GM21723 (cell line): ENCODE data around the gene VOPP1.
"Not testable (repeated sequence)": the region's sequence is repeated elsewhere in the genome, so short reads cannot be mapped to it uniquely, and the experiment has no call there.

Experiments used
- ATAC-seq: cut with Tn5 transposase; IDR thresholded peaks from one replicate; pipeline ENCODE4 v1.9.1; 2021; ENCODE audit warnings: mild to moderate bottlenecking, moderate library complexity; ENCODE audit not compliant: unreplicated experiment

Gene VOPP1

DNA sequence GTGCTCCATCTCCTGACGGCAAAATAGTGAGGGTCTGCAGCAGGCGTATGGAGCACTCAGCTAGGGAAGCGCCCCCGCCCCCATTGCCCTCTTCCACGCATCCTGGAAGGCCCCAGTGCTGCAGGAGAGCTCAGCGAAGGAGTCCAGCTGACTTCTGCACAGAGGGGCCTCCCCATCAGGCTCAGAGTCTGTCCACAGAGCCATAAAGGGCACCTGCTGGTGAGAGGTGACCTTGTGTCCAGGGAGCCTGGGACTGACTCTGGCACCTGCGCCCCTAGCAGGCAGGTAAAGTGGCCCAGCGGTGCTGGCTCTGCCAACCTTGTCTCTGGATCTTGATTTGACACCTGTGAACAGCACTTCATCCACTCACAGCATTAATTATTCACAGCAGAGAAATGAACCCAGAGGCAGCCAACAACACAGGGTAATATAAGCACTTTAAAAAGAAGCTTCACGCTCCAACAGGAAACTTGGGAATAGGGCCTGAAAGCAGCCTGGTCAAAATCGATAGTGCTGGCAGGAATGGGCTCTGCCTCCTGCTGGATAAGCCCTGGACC, 59.6 kb downstream of the VOPP1 start:
- ATAC-seq, result no peak

DNA sequence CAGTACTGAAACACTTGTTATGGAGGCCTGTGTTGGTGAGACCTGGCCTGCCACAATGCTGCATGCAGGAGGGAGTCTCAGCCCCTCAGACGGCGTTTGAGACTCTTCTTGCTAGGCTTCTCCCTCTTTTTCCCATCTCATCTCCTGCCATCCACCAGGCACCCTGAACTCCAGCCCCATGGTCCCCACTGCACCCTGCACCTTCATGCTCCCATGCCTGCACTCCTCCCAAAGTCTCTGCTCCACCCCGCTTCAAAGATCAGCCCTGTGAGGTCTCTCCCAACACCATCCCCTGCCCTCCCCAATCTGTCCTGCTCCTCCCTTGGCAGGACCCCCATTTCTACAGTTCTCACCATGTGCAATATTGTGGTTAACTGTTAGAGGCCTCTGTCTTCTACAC, 61.7 kb downstream of the VOPP1 start:
- ATAC-seq, result no peak

DNA sequence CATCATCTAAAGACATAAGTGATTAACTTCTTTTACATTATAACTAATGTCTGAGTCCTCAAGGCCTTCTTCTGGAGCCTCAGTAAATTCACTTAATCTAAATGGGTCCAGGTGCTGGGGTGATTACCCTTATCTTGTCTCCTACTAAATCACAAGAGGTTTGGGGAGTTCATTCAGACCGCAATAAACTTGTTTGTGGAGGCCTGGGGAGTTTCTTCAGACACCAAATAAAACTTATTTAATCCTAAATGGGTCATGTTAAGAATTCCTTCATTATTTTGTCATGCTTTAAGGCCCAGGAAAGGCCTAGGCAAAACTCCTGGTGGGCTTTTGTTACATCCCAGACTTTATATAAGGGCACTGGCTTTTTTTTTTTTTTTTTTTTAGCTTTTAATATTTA, 62.1 kb downstream of the VOPP1 start:
- ATAC-seq, result not testable (repeated sequence)

- peak; percentile 19 for ATAC-seq
Measured at GRCh38 chr7:55509322-55509721, 63.0 kb downstream of the VOPP1 start.

- ATAC-seq, result peak; percentile 77
Measured at GRCh38 chr7:55508221-55509011, 63.9 kb downstream of the VOPP1 start.

DNA sequence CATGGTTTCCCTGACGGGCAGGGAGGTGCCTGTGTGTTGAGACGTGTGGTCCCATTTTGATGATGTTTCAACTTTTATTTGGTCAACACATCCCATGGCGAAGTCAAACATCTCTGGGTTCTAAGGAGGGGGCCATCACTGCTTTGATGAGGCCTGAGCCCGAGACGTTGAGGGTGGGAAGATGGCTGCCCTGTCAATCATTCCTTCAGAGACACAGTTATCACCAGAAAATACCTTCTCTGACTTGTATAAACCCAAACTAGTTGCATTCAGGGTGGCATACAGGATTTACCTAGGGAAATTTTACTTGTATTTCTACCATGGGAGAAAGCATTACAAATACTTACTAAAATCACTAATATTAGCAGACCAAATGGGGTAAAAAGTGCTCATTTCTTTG, 64.6 kb downstream of the VOPP1 start:
- no peak for ATAC-seq

DNA sequence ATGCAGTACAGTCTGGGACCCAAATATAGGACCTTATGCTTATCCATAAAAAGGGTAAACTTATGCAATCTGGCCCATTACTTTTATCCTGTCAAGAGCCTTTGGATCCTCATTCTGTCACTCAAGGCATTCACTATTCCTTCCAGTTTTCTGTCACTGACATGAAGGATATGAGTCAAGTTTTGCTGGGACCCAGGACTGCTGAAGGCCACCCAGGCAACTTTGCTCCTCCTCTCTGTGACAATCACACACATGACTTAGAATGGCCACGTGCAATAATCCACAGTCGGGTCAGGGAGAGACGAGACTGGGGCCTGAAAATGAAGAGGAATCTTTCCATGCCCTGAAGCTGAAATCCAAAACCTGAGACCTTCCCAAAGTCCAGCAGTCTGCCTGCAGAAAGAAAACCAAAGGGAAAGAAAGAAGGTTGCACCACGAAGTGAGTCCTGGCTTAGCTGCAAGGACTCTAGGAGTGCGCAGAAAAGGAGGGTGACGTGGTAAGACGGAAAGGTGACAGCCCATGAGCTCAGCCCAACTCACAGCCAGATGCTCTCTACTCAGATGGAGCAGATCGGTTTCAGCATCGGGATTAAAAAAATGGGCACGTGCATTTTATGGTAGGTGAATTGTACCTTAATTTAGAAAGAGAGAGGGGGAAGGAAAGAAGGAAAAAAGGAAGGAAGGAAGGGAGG, 67.2 kb downstream of the VOPP1 start:
- ATAC-seq, result no peak

DNA sequence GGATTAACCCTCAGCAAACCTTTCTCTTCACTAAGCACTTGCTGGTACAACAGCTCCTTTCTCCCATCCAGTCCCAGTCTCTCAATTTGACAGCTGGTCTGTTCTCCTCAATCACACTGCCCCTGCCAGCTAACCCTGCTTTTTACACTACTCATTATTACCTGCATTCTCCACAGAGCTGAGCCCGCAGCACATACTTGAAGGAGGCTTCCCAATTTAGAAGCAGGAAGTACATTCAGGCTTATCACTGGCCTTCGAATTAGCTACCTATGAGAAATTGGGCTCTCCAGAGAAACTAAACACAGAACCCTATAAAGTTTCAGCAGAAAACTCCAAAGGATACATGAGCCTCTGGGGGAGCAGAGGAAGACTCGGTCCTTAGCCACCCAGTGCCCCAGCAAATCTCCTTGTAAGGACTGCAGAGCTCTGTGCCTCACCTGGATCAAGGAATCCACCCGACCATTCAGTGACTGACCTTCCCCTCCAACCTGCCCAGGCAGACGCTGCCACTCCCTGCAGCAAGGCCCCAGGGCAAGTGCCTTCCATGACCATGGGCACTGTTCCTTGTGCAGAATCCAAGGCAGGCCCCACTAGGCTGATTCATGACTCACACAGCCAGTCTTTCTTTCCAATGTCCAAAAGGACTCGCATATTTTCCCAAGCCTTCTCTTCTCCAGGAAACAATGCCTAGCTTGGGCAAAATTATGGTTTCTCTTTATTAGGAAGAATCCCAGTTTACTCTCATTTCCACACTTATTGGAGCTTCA, 68.0 kb downstream of the VOPP1 start:
- ATAC-seq, result no peak

DNA sequence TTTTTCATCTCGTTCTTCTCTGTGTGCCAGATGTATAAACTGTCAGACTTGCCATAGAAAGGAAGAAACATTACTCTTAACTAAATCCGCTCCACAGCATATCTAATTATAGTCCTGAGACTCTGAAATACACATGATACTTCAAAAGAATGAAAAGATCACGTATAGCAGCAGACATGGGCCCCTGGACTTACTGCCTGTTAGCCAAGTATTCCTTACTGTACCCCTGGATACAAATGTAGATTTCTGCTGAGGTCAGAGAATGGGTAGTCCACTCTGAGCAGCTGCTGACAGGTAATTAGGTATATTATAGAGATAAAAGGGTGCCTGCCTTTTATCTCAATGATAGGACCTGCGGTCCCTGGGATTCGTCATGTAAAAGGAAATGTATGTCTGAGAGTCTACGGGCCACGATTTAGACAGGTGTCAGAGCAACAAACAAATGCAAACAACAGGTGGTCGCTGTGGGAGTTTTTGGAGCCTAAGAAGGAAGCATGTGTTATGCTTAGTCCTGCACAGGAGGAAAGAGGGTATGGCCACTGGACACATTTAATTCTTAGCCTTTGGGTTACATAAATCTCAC, 69.4 kb downstream of the VOPP1 start:
- ATAC-seq, result no peak

GRCh38 chr7:55502124-55502857, 70.0 kb downstream of the VOPP1 start:
- ATAC-seq, result no peak

- no peak for ATAC-seq
Measured at GRCh38 chr7:55501611-55502010, 70.7 kb downstream of the VOPP1 start.

GRCh38 chr7:55500117-55500756, 72.1 kb downstream of the VOPP1 start:
- no peak for ATAC-seq

GRCh38 chr7:55499591-55499990, 72.7 kb downstream of the VOPP1 start:
- ATAC-seq, result no peak

DNA sequence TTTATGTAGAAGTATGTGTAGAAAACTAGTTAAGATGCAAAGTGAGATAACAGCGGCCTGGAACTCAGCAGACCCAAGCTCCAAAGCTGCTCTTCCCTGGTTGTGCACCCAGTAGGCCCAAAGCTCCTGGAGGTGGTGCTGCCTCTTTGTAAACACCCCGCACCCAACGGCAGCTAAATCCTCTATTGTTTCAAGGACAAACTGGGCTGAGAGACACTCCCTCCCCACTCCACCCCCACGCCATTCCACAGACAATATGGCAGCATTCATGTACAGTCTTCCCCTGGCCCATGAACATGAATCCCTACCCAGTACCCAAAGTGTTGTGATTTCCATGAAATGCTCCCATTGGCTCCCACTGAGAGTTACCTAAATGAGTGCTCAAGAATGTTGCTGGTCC, 73.5 kb downstream of the VOPP1 start:
- ATAC-seq, result no peak

GRCh38 chr7:55498142-55498541, 74.2 kb downstream of the VOPP1 start:
- ATAC-seq, result no peak

DNA sequence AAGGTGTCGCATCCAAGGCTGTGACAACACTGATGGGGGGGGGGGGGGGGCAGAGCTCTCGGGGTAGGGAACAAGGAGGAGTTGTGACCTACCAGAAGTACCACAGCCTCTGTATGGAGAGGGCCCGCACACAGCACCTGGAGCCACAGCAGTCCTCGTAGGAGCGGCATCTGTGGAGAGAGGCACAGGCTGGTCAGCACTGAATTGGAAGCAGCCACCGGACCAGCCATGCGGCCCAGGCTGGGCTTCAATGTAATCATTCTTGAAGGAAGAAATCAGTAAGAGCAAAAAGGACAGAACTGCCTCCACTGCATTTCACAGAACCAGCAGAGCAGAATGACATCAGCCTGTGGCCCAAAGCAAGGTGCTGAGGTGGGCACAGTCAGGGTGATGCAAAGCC, 74.8 kb downstream of the VOPP1 start:
- no peak for ATAC-seq

DNA sequence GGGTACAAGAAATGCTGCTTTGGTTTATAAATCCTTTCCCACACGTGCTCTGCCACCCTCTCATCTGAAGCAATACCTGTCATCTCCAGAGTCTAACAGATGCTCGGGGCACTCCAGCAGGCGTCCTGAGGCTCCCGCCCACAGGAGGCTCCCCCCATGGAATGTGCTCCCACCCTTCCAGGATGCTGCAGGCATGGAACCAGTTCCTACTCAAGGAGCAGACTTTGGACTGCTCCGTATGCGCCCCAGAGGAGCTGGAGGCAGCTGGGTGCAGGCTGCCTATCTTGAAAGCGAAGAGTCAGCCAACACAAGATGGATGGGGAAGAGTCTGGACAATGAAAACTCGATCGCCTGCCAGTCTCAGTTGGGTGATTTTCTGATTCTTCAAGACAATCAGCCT, 75.4 kb downstream of the VOPP1 start:
- ATAC-seq, result no peak

DNA sequence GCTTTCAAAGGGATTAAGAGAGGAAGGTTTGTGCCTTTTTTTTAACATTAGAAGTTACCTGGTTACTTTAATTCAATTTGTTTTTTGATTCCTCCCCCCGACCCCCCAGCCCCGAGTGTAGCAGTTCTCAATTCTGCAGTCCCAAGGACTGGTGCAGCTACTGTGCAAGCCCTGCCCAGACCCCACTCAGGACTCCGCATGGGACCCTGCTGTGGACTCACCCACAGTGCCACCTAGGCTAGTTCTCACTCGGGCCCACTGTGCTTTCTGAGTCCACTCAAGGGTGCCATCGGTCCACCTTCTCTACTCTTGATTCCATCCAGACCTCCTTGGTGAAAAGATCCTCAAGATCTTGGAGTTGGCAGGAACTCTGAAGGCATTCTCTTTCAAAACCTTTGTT, 77.4 kb downstream of the VOPP1 start:
- ATAC-seq, result no peak

GRCh38 chr7:55493408-55493807, 78.9 kb downstream of the VOPP1 start:
- ATAC-seq, result no peak

- no peak for ATAC-seq
Measured at GRCh38 chr7:55491346-55491745, 81.0 kb downstream of the VOPP1 start.
